CD4-positive, CD25-positive, alpha-beta regulatory T cell (primary cell): ENCODE measurements around the gene MLXIP. TPM values are rescaled to one million over a fixed set of nuclear protein-coding genes. Genes with fewer than 3 reads are reported as not detected.
A peak's percentile ranks its signal among the peaks of the same experiment; 100 is the strongest.
"Not testable (repeated sequence)": the region's sequence is repeated elsewhere in the genome, so short reads cannot be mapped to it uniquely, and the experiment has no call there.

ENCODE experiments used
- ATAC-seq, 2 donors: fragments of 150-1000 bp; cut with Tn5 transposase; one replicate each; pipeline ENCODE4 v1.10.0; 2021; ENCODE audit warnings: low read depth in 2 of 2, moderate number of reproducible peaks in 2 of 2, moderate library complexity in 1 of 2
- DNase-seq, 3 donors: peaks; one replicate each; pipeline versions ENCODE4 v3.0.0 to v3.0.0-alpha.2; 2012 to 2022; ENCODE audit warnings: mixed read lengths in 1 of 3
- H3K27ac ChIP-seq: one replicate; pipeline ENCODE4 v1.7.0; 2013; ENCODE audit warnings: mild to moderate bottlenecking, low read length; ENCODE audit not compliant: insufficient read depth, poor library complexity, severe bottlenecking
- H3K27me3 ChIP-seq: one replicate; pipeline ENCODE4 v1.7.0; 2013; ENCODE audit warnings: low read length; ENCODE audit not compliant: control insufficient read depth, insufficient read depth
- H3K36me3 ChIP-seq: one replicate; pipeline ENCODE4 v1.7.0; 2013; ENCODE audit warnings: mild to moderate bottlenecking, low read length, moderate library complexity; ENCODE audit not compliant: control insufficient read depth, insufficient read depth
- H3K4me1 ChIP-seq: 2 replicates; pipeline ENCODE4 v1.7.0; 2013; ENCODE audit warnings: mild to moderate bottlenecking, low read length; ENCODE audit not compliant: insufficient read depth, control insufficient read depth, poor library complexity, severe bottlenecking
- H3K4me3 ChIP-seq: one replicate; pipeline ENCODE4 v1.7.0; 2013; ENCODE audit warnings: low read depth, mild to moderate bottlenecking, low read length, moderate library complexity
- H3K9me3 ChIP-seq, 2 experiments: 1 replicate in 1 of 2; 2 replicates in 1 of 2; pipeline ENCODE4 v1.7.0; 2013; ENCODE audit warnings: low read length in 2 of 2, mild to moderate bottlenecking in 1 of 2, moderate library complexity in 1 of 2; ENCODE audit not compliant: control insufficient read depth in 2 of 2
- H3K27ac Mint-ChIP-seq, 3 donors: one replicate each; pipeline ENCODE4 v1.8.0; 2020 to 2022; ENCODE audit warnings: mild to moderate bottlenecking in 3 of 3, mixed read lengths in 3 of 3, moderate library complexity in 2 of 3
- H3K27me3 Mint-ChIP-seq: one replicate; pipeline ENCODE4 v1.8.0; 2022; ENCODE audit warnings: mild to moderate bottlenecking, mixed read lengths
- H3K36me3 Mint-ChIP-seq: one replicate; pipeline ENCODE4 v1.8.0; 2020; ENCODE audit warnings: mixed read lengths
- H3K4me1 Mint-ChIP-seq, 4 donors: one replicate each; pipeline ENCODE4 v1.8.0; 2020 to 2022; ENCODE audit warnings: mixed read lengths in 4 of 4, mild to moderate bottlenecking in 1 of 4
- H3K4me3 Mint-ChIP-seq, 4 donors: one replicate each; pipeline ENCODE4 v1.8.0; 2020 to 2022; ENCODE audit warnings: mild to moderate bottlenecking in 4 of 4, mixed read lengths in 4 of 4, moderate library complexity in 3 of 4
- H3K9me3 Mint-ChIP-seq, 7 donors: one replicate each; pipeline ENCODE4 v1.8.0; 2020 to 2022; ENCODE audit warnings: mixed read lengths in 7 of 7, mild to moderate bottlenecking in 3 of 7, moderate library complexity in 2 of 7
- polyA plus RNA-seq, 4 donors: library from polyadenylated mRNA; unstranded; fragments of 300-500 nt; fragmentation: Illumina TruSeq; gene quantifications; one replicate each; pipeline ENCODE4 v1.2.3, GENCODE V29; 2021
- total RNA-seq: library from RNA; stranded (reverse); gene quantifications from one replicate; pipeline ENCODE4 v1.2.3, GENCODE V29; 2022

The MLXIP gene
- total and polyA plus RNA-seq, 5 donors from 2014 or later = 5.0 to 83.2 (median 7.8) TPM

DNA sequence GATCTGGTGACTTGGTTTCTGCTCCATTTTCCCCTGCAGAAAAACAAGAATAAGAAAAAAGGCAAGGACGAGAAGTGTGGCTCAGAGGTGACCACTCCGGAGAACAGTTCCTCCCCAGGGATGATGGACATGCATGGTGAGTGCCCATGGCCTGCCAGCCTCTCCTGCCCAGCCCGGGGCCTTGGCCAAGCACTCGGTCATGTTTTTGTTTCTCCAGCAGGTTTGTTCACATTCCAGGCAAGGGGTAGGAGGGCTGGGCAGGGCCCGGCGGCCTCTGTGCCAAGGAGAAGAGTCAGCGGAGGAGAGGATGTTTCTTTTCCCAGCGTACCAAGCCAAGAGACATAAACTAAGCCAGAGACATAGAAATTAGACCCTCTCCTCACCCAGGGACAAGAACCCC is 43.3 kb upstream of the MLXIP start:
- no peaks in the 10 kb centered on the region for H3K36me3 Mint-ChIP-seq
- peaks cover 0 to 2% (median 0%) of the 10 kb centered on the region in 7 donors for H3K9me3 Mint-ChIP-seq
- Histone ChIP-seq H3K9me3 (no peaks in the 10 kb centered on the region), H3K4me1 (no peaks in the 10 kb centered on the region), H3K27ac (no peak overlapping the region), H3K36me3 (no peaks in the 10 kb centered on the region), H3K27me3 (no peaks in the 10 kb centered on the region), H3K4me3 (no peak overlapping the region)
- no peak overlapping the region for H3K4me3 Mint-ChIP-seq
- DNase-seq (no peak), ATAC-seq (no peak)
- no peak overlapping the region for H3K27ac Mint-ChIP-seq
- H3K27me3 Mint-ChIP-seq = no peaks in the 10 kb centered on the region
- no peaks in the 10 kb centered on the region for H3K4me1 Mint-ChIP-seq

GRCh38 chr12:122036153-122036552 is 42.4 kb upstream of the MLXIP start:
- H3K27ac Mint-ChIP-seq = no peak overlapping the region
- no peaks in the 10 kb centered on the region for H3K27me3 ChIP-seq
- ATAC-seq (no peak), DNase-seq (no peak)
- H3K36me3 ChIP-seq = no peaks in the 10 kb centered on the region
- no peaks in the 10 kb centered on the region for H3K27me3 Mint-ChIP-seq
- H3K4me1 ChIP-seq = no peaks in the 10 kb centered on the region
- peaks cover 5% of the 10 kb centered on the region for H3K36me3 Mint-ChIP-seq
- no peak overlapping the region for H3K4me3 ChIP-seq
- H3K9me3 Mint-ChIP-seq = peaks cover 0 to 2% (median 0%) of the 10 kb centered on the region in 7 donors
- no peaks in the 10 kb centered on the region for H3K4me1 Mint-ChIP-seq
- no peaks in the 10 kb centered on the region for H3K9me3 ChIP-seq
- no peak overlapping the region for H3K27ac ChIP-seq
- no peak overlapping the region for H3K4me3 Mint-ChIP-seq

- Histone ChIP-seq H3K4me3 (no peak overlapping the region), H3K9me3 (no peaks in the 10 kb centered on the region), H3K27me3 (no peaks in the 10 kb centered on the region), H3K4me1 (no peaks in the 10 kb centered on the region), H3K27ac (no peak overlapping the region), H3K36me3 (no peaks in the 10 kb centered on the region)
- Mint-ChIP-seq H3K36me3 (peaks cover 5% of the 10 kb centered on the region), H3K27me3 (no peaks in the 10 kb centered on the region), H3K27ac (peak overlapping the region in 1 of 3 donors; percentile 38), H3K9me3 (peaks cover 0 to 2% (median 0%) of the 10 kb centered on the region in 7 donors), H3K4me1 (no peaks in the 10 kb centered on the region), H3K4me3 (no peak overlapping the region)
- no peak for ATAC-seq
- DNase-seq = no peak
Observed at GRCh38 chr12:122040579-122041386, 37.8 kb upstream of the MLXIP start.

- DNase-seq, H3K27ac ChIP-seq, H3K9me3 Mint-ChIP-seq, H3K9me3 ChIP-seq, H3K4me3 ChIP-seq, H3K4me1 ChIP-seq, H3K4me1 Mint-ChIP-seq, H3K27me3 ChIP-seq, H3K36me3 Mint-ChIP-seq, H3K36me3 ChIP-seq, H3K27ac Mint-ChIP-seq, H3K27me3 Mint-ChIP-seq, H3K4me3 Mint-ChIP-seq, ATAC-seq: not testable (repeated sequence)
Observed at GRCh38 chr12:122041458-122041857, 37.1 kb upstream of the MLXIP start.

- Histone ChIP-seq H3K27me3 (no peaks in the 10 kb centered on the region), H3K4me3 (no peak overlapping the region), H3K4me1 (no peaks in the 10 kb centered on the region), H3K36me3 (no peaks in the 10 kb centered on the region), H3K9me3 (no peaks in the 10 kb centered on the region), H3K27ac (no peak overlapping the region)
- no peaks in the 10 kb centered on the region for H3K27me3 Mint-ChIP-seq
- no peak overlapping the region for H3K4me3 Mint-ChIP-seq
- H3K4me1 Mint-ChIP-seq = no peaks in the 10 kb centered on the region
- no peak for ATAC-seq
- H3K36me3 Mint-ChIP-seq = peaks cover 5% of the 10 kb centered on the region
- H3K9me3 Mint-ChIP-seq = no peaks in the 10 kb centered on the region
- no peak overlapping the region for H3K27ac Mint-ChIP-seq
- DNase-seq = no peak
Observed at GRCh38 chr12:122042910-122043309, 35.6 kb upstream of the MLXIP start.

GRCh38 chr12:122043476-122043875 is 35.1 kb upstream of the MLXIP start:
- Histone ChIP-seq H3K36me3 (no peaks in the 10 kb centered on the region), H3K4me1 (no peaks in the 10 kb centered on the region), H3K27me3 (no peaks in the 10 kb centered on the region), H3K9me3 (no peaks in the 10 kb centered on the region), H3K4me3 (no peak overlapping the region), H3K27ac (no peak overlapping the region)
- Mint-ChIP-seq H3K27me3 (no peaks in the 10 kb centered on the region), H3K27ac (no peak overlapping the region), H3K9me3 (no peaks in the 10 kb centered on the region), H3K4me1 (no peaks in the 10 kb centered on the region), H3K4me3 (no peak overlapping the region), H3K36me3 (peaks cover 5% of the 10 kb centered on the region)
- DNase-seq (no peak), ATAC-seq (no peak)

- DNase-seq = no peak
- H3K36me3 Mint-ChIP-seq = peaks cover 5% of the 10 kb centered on the region
- H3K9me3 Mint-ChIP-seq = no peaks in the 10 kb centered on the region
- no peaks in the 10 kb centered on the region for H3K36me3 ChIP-seq
- H3K4me3 Mint-ChIP-seq = no peak overlapping the region
- H3K4me1 ChIP-seq = no peaks in the 10 kb centered on the region
- H3K27ac Mint-ChIP-seq = peak overlapping the region in 1 of 3 donors; percentile 15
- no peak for ATAC-seq
- H3K27ac ChIP-seq = no peak overlapping the region
- H3K27me3 ChIP-seq = no peaks in the 10 kb centered on the region
- H3K27me3 Mint-ChIP-seq = no peaks in the 10 kb centered on the region
- no peaks in the 10 kb centered on the region for H3K9me3 ChIP-seq
- H3K4me3 ChIP-seq = no peak overlapping the region
- no peaks in the 10 kb centered on the region for H3K4me1 Mint-ChIP-seq
Observed at GRCh38 chr12:122045262-122045661, 33.3 kb upstream of the MLXIP start.

DNA sequence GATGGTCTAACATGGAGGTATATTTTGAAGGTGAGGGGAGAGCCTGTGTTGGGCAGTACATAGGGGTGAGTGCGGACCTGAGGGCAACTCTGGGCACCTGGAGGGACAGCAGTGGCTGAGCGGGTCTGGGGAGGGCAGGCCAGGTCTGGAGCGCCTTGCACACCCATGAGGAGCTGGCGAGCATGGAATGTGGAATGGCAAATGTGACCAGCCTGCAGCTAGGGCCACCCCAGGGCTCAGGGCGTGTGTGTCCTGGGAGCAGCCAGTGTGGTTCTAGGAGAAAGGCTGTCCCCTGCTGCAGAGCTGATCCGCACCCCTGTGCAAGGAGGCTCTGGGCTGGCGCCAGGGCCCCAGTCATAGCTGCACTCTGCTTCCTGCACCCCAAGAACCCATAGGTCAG is 32.4 kb upstream of the MLXIP start:
- no peak for ATAC-seq
- H3K36me3 Mint-ChIP-seq = no peaks in the 10 kb centered on the region
- H3K4me1 Mint-ChIP-seq = no peaks in the 10 kb centered on the region
- Histone ChIP-seq H3K36me3 (no peaks in the 10 kb centered on the region), H3K4me1 (no peaks in the 10 kb centered on the region), H3K9me3 (no peaks in the 10 kb centered on the region), H3K27ac (no peak overlapping the region), H3K27me3 (no peaks in the 10 kb centered on the region), H3K4me3 (no peak overlapping the region)
- H3K27ac Mint-ChIP-seq = peak overlapping the region in 1 of 3 donors; percentile 77
- H3K27me3 Mint-ChIP-seq = no peaks in the 10 kb centered on the region
- no peak overlapping the region for H3K4me3 Mint-ChIP-seq
- DNase-seq = no peak
- H3K9me3 Mint-ChIP-seq = no peaks in the 10 kb centered on the region
